Stimulated activated CD8-positive, alpha-beta memory T cell treated with anti-CD3 and anti-CD28 coated beads, Interleukin-15, amount 100 ng/mL, for 24 hours (primary cell): Measurements from ENCODE around the gene MARCHF2.
A peak's percentile ranks its signal among the peaks of the same experiment; 100 is the strongest.
"Not testable (repeated sequence)": the region's sequence is repeated elsewhere in the genome, so short reads cannot be mapped to it uniquely, and the experiment has no call there.

Experiments
- DNase-seq: peaks from one replicate; pipeline ENCODE4 v3.0.0-alpha.2; 2020; ENCODE audit warnings: low read depth

The MARCHF2 gene

GRCh38 chr19:8412783-8413628 is at the start of gene MARCHF2:
TSS of gene MARCHF2 (plus strand) at chr19:8413305. CDS start at chr19:8421841, 8,536 bp downstream.
- DNase-seq, result peak; percentile 96

- peak; percentile 4 for DNase-seq
Observed at GRCh38 chr19:8363803-8364771, 49.0 kb upstream of the MARCHF2 start, which contains the start of gene ANGPTL4. TSS of gene ANGPTL4 (plus strand) at chr19:8364155. CDS start at chr19:8364322, 167 bp downstream.

GRCh38 chr19:8366121-8366581 is 47.0 kb upstream of the MARCHF2 start:
- DNase-seq, result no peak

GRCh38 chr19:8366961-8367326 is 46.2 kb upstream of the MARCHF2 start:
- DNase-seq, result no peak

- DNase-seq, result no peak
Observed at GRCh38 chr19:8367327-8368001, 45.6 kb upstream of the MARCHF2 start.

GRCh38 chr19:8370176-8371010 is 42.7 kb upstream of the MARCHF2 start:
- DNase-seq, result no peak

- no peak for DNase-seq
Observed at GRCh38 chr19:8371011-8371804, 41.9 kb upstream of the MARCHF2 start.

- no peak for DNase-seq
Observed at GRCh38 chr19:8373867-8374813, 39.0 kb upstream of the MARCHF2 start.

- not testable (repeated sequence) for DNase-seq
Observed at GRCh38 chr19:8375766-8376165, 37.3 kb upstream of the MARCHF2 start.

- DNase-seq, result not testable (repeated sequence)
Observed at GRCh38 chr19:8376373-8376974, 36.6 kb upstream of the MARCHF2 start.

- DNase-seq, result no peak
Observed at GRCh38 chr19:8377598-8377997, 35.5 kb upstream of the MARCHF2 start.

GRCh38 chr19:8379156-8379891 is 33.8 kb upstream of the MARCHF2 start:
- DNase-seq, result not testable (repeated sequence)

GRCh38 chr19:8384569-8384968 is 28.5 kb upstream of the MARCHF2 start:
- not testable (repeated sequence) for DNase-seq

GRCh38 chr19:8385103-8385502 is 28.0 kb upstream of the MARCHF2 start:
- not testable (repeated sequence) for DNase-seq

- DNase-seq, result not testable (repeated sequence)
Observed at GRCh38 chr19:8385566-8385965, 27.5 kb upstream of the MARCHF2 start.

- DNase-seq, result not testable (repeated sequence)
Observed at GRCh38 chr19:8386419-8386818, 26.7 kb upstream of the MARCHF2 start.

- DNase-seq, result no peak
Observed at GRCh38 chr19:8386990-8387389, 26.1 kb upstream of the MARCHF2 start.
